SK-N-MC (cell line): ENCODE data around the gene MTERF4.

Experiments used
- EZH2 ChIP-seq: fragments of 200-600 bp; sonication (generic); IDR thresholded peaks from one replicate; pipeline ENCODE4 v1.6.1; 2017; ENCODE audit warnings: antibody characterized with exemption
- POLR2AphosphoS5 ChIP-seq: IDR thresholded peaks from 2 replicates; pipeline ENCODE4 v1.6.1; 2012; ENCODE audit warnings: mild to moderate bottlenecking, low read depth, low read length, borderline replicate concordance

DNA sequence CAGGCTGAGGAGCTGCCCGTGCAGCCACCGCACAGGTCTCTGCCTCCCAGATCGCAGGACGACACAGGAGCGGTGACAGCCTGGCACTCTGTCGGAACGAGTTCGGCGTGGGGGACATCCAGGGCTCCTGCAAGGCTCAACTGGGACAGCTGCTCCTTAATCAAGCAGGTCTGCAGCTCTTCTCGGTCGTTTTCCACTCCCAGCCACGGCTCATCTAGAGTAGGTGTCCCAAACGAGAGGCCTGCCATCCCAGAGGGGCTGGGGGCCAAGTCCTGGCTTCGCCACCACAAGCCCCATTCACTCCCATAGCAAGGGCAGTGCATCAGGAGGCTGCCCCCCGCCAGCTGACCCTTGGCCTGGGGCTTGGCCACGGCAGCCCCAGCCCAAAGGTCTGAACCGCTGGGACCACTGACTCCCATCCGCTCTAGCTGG is 24.7 kb upstream of the MTERF4 start:
- TF ChIP-seq POLR2AphosphoS5 (no peak), EZH2 (no peak)
